Vein endothelial cell (primary cell): Measurements from ENCODE around the gene PGM1. TPM values are rescaled to one million over a fixed set of nuclear protein-coding genes. Genes with fewer than 3 reads are reported as not detected.

Experiments
- small RNA-seq: library from RNA; depleted of rRNA; stranded (forward); fragments of <200 nt; gene quantifications from one replicate; pipeline ENCODE3, GENCODE V24; 2012
- total RNA-seq: library from RNA; depleted of rRNA; stranded (reverse); fragments of >200 nt; gene quantifications from 2 replicates; pipeline ENCODE4 v1.2.3, GENCODE V29; 2012

Gene PGM1
- total RNA-seq: 21.2 and 23.2 TPM in 2 replicates

GRCh38 chr1:63593303-63593885 lies at the start of gene PGM1:
Gene PGM1 (plus strand): TSS chr1:63593411. CDS start chr1:63593489, 78 bp downstream.

Small RNA genes within 50 kb of the gene (small RNA-seq; reads per million reads assigned to genes)
- gene RF02105 (not detected), gene RF02106 (not detected), gene RF02107 (not detected), gene RF02108 (not detected), gene RF02109 (not detected), gene RF02110 (not detected)

Other genes with a start within 250 kb of the PGM1 start
- gene ALG6, start 225.8 kb upstream of the PGM1 start, total RNA-seq: 11.8 and 12.8 TPM in 2 replicates
- gene ITGB3BP, start 70.2 kb upstream of the PGM1 start, total RNA-seq: 17.0 and 19.4 TPM in 2 replicates
- 4.0 and 6.9 TPM in 2 replicates for gene EFCAB7, start 69.9 kb upstream of the PGM1 start, total RNA-seq
- gene ROR1, start 180.6 kb downstream of the PGM1 start, total RNA-seq: 3.3 and 3.6 TPM in 2 replicates